K562 (cell line): Measurements from ENCODE around the gene EFHC1. TPM values are rescaled to one million over a fixed set of nuclear protein-coding genes. Genes with fewer than 3 reads are reported as not detected.

Source experiments
- CBX8 ChIP-seq: fragments of 200-600 bp; sonication (generic); IDR thresholded peaks from 2 replicates; pipeline ENCODE4 v1.6.1; 2012; ENCODE audit warnings: borderline replicate concordance, mixed run types, low read depth, mild to moderate bottlenecking, moderate library complexity, mixed read lengths, low read length, control low read depth, inconsistent platforms; ENCODE audit not compliant: poor library complexity, severe bottlenecking; ENCODE audit errors: extremely low read depth
- EZH2 ChIP-seq: IDR thresholded peaks from 2 replicates; pipeline ENCODE4 v1.6.1; 2012; ENCODE audit warnings: low read depth, mild to moderate bottlenecking, inconsistent platforms, low read length, borderline replicate concordance
- HDAC3 ChIP-seq: fragments of 450-650 bp; IDR thresholded peaks from 2 replicates; pipeline ENCODE4 v1.6.1; 2018; ENCODE audit warnings: borderline replicate concordance, mild to moderate bottlenecking, moderate library complexity; ENCODE audit not compliant: partially characterized antibody
- HSF4 ChIP-seq: fragments of 250-450 bp; sonication (Bioruptor Pico); IDR thresholded peaks from 2 replicates; pipeline ENCODE4 v2.1.2; 2022; ENCODE audit warnings: mild to moderate bottlenecking, moderate library complexity, borderline replicate concordance
- JUNB ChIP-seq: fragments of 450-650 bp; formaldehyde crosslinking; conservative IDR thresholded peaks from 2 replicates; pipeline ENCODE4 v1.4.0; 2020; ENCODE audit warnings: mild to moderate bottlenecking
- JUND ChIP-seq, 2 experiments: IDR thresholded peaks; 2 replicates in 1 of 2; 3 replicates in 1 of 2; pipeline ENCODE4 v1.6.1; 2011; ENCODE audit warnings: borderline replicate concordance in 2 of 2, low read depth in 2 of 2, low read length in 2 of 2, improper control_type of control experiment in 1 of 2, missing biosample characterization in 1 of 2, missing genetic modification characterization in 1 of 2, missing genetic modification reagents in 1 of 2
- MYNN ChIP-seq, 2 experiments: sonication (generic); formaldehyde crosslinking in 1 of 2; IDR thresholded peaks; 2 replicates each; pipeline versions ENCODE4 v1.5.0 to v1.6.1; 2016 to 2020; ENCODE audit warnings: antibody characterized with exemption in 1 of 2, missing genetic modification reagents in 1 of 2
- NFIX ChIP-seq: fragments of 250-450 bp; sonication (Bioruptor Pico); IDR thresholded peaks from 2 replicates; pipeline ENCODE4 v1.4.0; 2020; ENCODE audit warnings: low read depth, mild to moderate bottlenecking, moderate library complexity
- PCBP1 ChIP-seq: fragments of 200-400 bp; formaldehyde crosslinking; IDR thresholded peaks from 2 replicates; pipeline ENCODE4 v1.6.1; 2018; ENCODE audit warnings: mild to moderate bottlenecking, low read depth, low read length; ENCODE audit not compliant: poor library complexity, severe bottlenecking
- RAD51 ChIP-seq: fragments of 450-650 bp; IDR thresholded peaks from 2 replicates; pipeline ENCODE4 v1.7.1; 2016; ENCODE audit warnings: low read depth, mild to moderate bottlenecking, borderline replicate concordance
- SMARCA5 ChIP-seq: fragments of 450-650 bp; IDR thresholded peaks from 2 replicates; pipeline ENCODE4 v1.6.1; 2016
- STAT5A ChIP-seq: IDR thresholded peaks from 2 replicates; pipeline ENCODE4 v1.6.1; 2012; ENCODE audit warnings: low read length, inconsistent platforms, borderline replicate concordance
- YY1 ChIP-seq, 3 experiments: IDR thresholded peaks; 2 replicates each; pipeline ENCODE4 v1.6.1; 2011; ENCODE audit warnings: low read length in 2 of 3, mild to moderate bottlenecking in 2 of 3, moderate library complexity in 2 of 3, borderline replicate concordance in 1 of 3, control low read depth in 1 of 3, low read depth in 1 of 3; ENCODE audit not compliant: insufficient read depth in 3 of 3, insufficient replicate concordance in 2 of 3, control insufficient read depth in 1 of 3, insufficient read length in 1 of 3; ENCODE audit errors: extremely low read depth in 1 of 3
- ZFP36 ChIP-seq: fragments of 150-350 bp; IDR thresholded peaks from 2 replicates; pipeline ENCODE4 v1.6.1; 2018; ENCODE audit warnings: low read length, low read depth; ENCODE audit not compliant: partially characterized antibody
- ZNF780A ChIP-seq: fragments of 250-450 bp; sonication (Bioruptor Pico); IDR thresholded peaks from 2 replicates; pipeline ENCODE4 v1.5.0; 2021; ENCODE audit warnings: mild to moderate bottlenecking
- polyA plus RNA-seq, 8 experiments: library from polyadenylated mRNA; depleted of rRNA in 4 of 8; stranded (reverse) in 5 of 8; unstranded in 3 of 8; fragments of >200 nt; fragmentation: Nextera tagmentation in 2 of 8; fragmentation: Illumina TruSeq in 1 of 8; extraction: Ambion mirVana in 2 of 8; extraction: Trizol in 1 of 8; gene quantifications; 2 replicates each; pipeline versions ENCODE4 v1.2.1 to v1.2.3, GENCODE V29; 2011 to 2014; ENCODE audit warnings: inconsistent platforms in 1 of 8, missing spikeins in 1 of 8
- total RNA-seq, 7 experiments: library from RNA; depleted of rRNA in 6 of 7; stranded (reverse); fragments of >200 nt in 6 of 7; fragmentation: Illumina TruSeq in 2 of 7; extraction: Trizol in 2 of 7; gene quantifications; 2 replicates each; pipeline versions ENCODE4 v1.2.1 to v1.2.3, GENCODE V29; 2011 to 2021; ENCODE audit warnings: low replicate concordance in 1 of 7
- TF ChIP-seq, protein P1 (sequence below): sonication (generic); formaldehyde crosslinking; IDR thresholded peaks from 2 replicates; pipeline ENCODE4 v1.8.1; 2022; ENCODE audit warnings: missing genetic modification reagents
- TF ChIP-seq, protein P2 (sequence below): fragments of 450-650 bp; IDR thresholded peaks from one replicate; pipeline ENCODE4 v1.6.1; 2018; ENCODE audit warnings: mild to moderate bottlenecking, moderate library complexity; ENCODE audit not compliant: partially characterized antibody
- TF ChIP-seq, protein P3 (sequence below): fragments of 250-450 bp; sonication (Bioruptor Pico); IDR thresholded peaks from 2 replicates; pipeline ENCODE4 v1.4.0; 2020; ENCODE audit warnings: mild to moderate bottlenecking, moderate library complexity, borderline replicate concordance

EFHC1 gene
- total and polyA plus RNA-seq, 9 of the 15 experiments (the other 6 are each of a cell fraction or from before 2014, with no cell fraction given) = 9.5 to 31.0 (median 14.9) TPM

DNA sequence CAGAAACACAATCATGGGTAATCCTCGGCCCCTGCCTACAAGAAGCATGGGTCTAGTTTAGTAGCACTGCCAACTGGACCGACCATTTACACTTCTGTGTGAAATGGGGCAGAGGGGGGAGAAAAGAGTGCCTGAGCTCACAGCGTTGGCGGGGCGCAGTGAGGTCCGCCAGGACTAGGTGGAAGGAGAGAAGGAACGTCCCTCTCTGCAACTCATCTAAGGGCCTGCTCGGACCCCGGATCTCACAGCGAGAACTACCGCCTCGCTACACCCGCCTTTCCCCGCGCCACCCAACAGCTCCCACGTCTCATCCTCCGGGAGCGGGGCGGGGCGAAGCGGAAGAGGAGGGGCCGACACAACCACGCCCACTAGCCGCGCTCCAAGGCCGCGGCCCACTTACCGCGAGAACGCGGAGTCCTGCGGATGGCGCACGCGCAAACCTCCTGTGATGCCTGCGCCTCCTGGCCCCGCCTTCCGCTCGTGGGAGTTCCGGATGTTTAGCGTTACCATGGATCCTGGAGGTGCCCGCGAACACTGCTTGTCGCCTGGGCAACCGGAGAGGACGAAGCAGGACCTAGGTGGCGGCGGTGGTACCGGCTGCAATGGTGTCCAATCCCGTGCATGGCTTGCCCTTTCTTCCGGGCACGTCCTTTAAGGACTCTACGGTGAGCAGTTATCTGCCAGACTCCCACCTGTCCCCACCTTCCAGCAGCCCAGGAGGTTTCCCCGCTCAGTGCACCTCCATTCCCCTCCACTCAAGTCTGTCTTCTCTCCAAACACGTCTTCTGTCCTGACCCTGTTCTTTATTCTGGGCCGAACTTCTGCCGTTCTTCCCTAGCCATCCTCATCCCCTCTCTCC, at the start of gene EFHC1 (continued):
- TF ChIP-seq, protein P1, sequence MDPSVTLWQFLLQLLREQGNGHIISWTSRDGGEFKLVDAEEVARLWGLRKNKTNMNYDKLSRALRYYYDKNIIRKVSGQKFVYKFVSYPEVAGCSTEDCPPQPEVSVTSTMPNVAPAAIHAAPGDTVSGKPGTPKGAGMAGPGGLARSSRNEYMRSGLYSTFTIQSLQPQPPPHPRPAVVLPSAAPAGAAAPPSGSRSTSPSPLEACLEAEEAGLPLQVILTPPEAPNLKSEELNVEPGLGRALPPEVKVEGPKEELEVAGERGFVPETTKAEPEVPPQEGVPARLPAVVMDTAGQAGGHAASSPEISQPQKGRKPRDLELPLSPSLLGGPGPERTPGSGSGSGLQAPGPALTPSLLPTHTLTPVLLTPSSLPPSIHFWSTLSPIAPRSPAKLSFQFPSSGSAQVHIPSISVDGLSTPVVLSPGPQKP (CRISPR knock-in tag) = no peak
- TF ChIP-seq ZFP36 (no peak), STAT5A (no peak), CBX8 (no peak), SMARCA5 (no peak), RAD51 (no peak), ZNF780A (CRISPR knock-in tag) (no peak), JUNB (CRISPR knock-in tag) (no peak), EZH2 (no peak), NFIX (CRISPR knock-in tag) (no peak), JUND (IDR thresholded peaks at IDR 0.05; ENCODE audit: borderline replicate concordance, low read depth, low read length) (peak; percentile 21; the same call in 1 of the 2 replicates), JUND (tag; IDR thresholded peaks at IDR 0.05; ENCODE audit: borderline replicate concordance, low read depth, low read length) (no peak), MYNN (IDR thresholded peaks at IDR 0.05) (peak; percentile 69; the same call in 1 of the 2 replicates), MYNN (CRISPR knock-in tag; IDR thresholded peaks at IDR 0.05) (no peak), HSF4 (no peak), YY1 (IDR thresholded peaks at IDR 0.05; ENCODE audit: borderline replicate concordance in 1 of 3, control insufficient read depth in 1 of 3, extremely low read depth in 1 of 3, insufficient read depth in 3 of 3, insufficient read length in 1 of 3, insufficient replicate concordance in 2 of 3, low read depth in 1 of 3, low read length in 2 of 3) (peak in 2 of 3 experiments; percentile 33 to 64), PCBP1 (no peak), HDAC3 (no peak)
- TF ChIP-seq, protein P2, sequence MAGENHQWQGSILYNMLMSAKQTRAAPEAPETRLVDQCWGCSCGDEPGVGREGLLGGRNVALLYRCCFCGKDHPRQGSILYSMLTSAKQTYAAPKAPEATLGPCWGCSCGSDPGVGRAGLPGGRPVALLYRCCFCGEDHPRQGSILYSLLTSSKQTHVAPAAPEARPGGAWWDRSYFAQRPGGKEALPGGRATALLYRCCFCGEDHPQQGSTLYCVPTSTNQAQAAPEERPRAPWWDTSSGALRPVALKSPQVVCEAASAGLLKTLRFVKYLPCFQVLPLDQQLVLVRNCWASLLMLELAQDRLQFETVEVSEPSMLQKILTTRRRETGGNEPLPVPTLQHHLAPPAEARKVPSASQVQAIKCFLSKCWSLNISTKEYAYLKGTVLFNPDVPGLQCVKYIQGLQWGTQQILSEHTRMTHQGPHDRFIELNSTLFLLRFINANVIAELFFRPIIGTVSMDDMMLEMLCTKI = no peak
- TF ChIP-seq, protein P3, sequence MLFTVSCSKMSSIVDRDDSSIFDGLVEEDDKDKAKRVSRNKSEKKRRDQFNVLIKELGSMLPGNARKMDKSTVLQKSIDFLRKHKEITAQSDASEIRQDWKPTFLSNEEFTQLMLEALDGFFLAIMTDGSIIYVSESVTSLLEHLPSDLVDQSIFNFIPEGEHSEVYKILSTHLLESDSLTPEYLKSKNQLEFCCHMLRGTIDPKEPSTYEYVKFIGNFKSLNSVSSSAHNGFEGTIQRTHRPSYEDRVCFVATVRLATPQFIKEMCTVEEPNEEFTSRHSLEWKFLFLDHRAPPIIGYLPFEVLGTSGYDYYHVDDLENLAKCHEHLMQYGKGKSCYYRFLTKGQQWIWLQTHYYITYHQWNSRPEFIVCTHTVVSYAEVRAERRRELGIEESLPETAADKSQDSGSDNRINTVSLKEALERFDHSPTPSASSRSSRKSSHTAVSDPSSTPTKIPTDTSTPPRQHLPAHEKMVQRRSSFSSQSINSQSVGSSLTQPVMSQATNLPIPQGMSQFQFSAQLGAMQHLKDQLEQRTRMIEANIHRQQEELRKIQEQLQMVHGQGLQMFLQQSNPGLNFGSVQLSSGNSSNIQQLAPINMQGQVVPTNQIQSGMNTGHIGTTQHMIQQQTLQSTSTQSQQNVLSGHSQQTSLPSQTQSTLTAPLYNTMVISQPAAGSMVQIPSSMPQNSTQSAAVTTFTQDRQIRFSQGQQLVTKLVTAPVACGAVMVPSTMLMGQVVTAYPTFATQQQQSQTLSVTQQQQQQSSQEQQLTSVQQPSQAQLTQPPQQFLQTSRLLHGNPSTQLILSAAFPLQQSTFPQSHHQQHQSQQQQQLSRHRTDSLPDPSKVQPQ (CRISPR knock-in tag) = no peak
